COLO829 (cell line): ENCODE results near the gene SAMD14.

Source experiments
- DNase-seq: peaks from one replicate; pipeline ENCODE4 v3.0.0; 2012; ENCODE audit warnings: low spot score

The SAMD14 gene

DNA sequence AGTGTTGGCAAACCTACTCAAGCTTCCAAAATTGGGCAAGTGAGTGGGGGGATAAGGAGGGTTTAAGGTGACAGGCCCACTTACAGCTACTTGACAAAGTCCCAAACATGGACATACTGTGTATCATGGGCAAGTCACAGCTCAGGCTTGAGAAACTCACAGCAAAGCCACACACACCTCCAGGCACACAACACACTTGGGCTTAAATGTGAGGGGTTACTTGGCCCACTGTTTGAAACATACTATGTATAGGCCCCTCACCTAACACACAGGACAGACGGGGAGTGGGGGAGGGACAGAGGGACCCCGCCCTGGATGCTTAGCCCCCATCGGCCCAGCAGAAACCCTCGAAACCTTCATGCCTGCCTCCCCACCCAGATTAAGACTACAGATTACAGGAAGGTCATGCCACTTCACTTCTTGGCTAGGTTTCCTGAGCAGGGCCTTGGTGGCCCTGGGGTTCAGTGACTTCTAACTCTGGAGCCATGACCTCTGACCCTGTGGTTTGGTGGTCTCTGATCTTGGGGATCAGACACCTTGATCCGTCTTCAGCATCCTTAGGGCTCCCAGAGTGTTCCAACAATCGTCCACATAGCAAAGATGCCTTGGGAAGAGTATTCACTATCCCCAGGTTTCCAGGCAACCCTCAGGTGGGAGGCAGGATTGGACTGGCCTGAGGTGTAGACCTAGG is 2.3 kb upstream of the SAMD14 start:
- DNase-seq = no peak

DNA sequence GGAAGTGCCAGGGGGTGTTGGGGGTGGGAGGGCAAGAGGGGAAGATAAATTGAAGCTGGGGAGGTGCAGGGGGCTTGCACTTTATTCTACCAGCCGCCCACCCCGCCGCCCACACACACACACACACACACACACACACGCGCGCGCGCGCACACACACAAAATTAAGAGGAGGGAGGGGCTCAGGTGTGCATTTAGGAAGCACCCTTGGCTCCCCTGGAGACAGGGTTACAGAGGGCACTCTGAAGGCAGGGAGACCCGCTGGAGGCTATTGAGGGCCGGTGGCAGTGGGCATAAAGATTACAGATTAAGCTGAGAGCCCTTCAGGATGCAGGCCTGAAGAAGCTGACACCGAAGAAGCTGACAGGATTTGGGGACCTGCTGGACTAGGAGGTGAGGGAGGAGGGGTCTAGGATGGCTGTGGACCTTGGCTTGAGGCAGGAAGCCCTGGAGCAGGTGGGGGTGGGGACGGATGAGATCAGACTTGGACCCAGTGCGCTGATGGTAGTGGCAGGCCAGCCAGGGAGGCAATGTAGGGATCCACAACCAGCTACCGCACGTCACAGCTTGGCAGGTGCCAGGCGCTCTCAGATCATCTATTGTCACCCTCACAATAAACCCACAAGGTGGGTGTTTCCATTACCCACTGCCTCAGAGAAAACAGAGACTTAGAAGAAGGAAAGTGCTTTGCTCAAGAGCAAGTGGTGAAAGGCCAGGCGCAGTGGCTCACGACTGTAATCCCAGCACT is 772 bp upstream of the SAMD14 start:
- DNase-seq = no peak

DNA sequence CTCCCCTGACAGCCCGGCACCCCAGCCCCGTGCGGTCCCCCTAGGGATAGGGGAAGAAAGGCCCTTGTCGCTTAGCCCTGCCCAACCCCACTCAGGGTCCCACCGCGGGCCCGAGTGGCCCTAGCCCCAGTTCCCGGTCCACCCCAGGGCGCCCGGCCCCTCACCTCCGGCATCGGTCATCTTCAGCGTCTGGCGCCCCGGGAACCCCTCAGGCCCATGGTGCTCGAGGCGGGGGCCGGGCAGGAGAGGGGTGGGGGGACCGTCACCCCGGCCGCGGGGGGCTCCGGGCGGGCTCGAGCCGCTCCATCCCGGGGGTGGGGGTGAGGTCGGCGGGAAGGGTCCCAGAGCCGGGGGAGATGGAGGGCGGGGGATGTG is 620 bp downstream of the SAMD14 start:
- DNase-seq = no peak

DNA sequence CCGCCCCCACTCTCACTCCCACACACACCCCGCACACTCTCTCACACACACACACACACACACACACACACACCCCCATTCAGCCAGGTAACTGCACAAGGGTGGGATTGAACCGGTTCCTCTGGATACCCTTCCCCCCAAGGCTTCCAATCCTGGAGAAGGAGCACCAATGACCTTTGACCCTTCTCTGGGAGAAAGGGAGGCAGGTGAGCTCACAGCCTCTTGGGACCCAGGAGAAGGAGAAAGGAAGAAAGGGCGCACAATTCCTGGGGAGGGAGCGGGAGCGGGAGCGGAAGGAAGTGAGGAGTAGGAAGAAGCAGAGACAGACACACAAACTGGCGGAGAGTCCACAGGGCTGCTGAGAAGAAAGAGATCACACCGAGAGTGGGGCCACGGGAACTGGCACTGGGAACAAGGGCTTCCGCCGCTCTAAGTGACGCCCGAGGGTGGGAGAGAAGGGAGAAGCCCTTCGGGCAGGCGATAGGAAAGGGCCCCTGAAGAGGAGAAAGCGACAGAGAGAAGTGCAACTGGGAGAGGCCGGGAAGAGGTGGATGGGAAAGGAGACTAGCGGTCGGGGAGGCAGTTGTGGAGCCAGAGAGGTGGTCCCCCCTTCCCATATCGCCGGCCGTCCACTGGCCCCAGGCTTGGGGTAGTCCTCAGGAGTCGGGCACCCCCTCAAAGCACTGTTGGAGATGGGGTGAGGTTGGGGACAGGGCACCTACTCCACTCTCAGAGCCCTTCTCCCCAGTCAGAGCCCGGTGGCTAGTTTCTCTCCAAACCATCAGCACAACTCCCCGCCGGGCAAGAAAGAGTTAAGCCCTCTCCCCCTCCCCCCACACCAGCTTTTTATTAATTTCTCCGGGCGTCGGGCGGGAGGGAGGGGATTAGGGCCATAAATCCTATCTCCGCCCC is 1.3 kb downstream of the SAMD14 start:
- DNase-seq = no peak

DNA sequence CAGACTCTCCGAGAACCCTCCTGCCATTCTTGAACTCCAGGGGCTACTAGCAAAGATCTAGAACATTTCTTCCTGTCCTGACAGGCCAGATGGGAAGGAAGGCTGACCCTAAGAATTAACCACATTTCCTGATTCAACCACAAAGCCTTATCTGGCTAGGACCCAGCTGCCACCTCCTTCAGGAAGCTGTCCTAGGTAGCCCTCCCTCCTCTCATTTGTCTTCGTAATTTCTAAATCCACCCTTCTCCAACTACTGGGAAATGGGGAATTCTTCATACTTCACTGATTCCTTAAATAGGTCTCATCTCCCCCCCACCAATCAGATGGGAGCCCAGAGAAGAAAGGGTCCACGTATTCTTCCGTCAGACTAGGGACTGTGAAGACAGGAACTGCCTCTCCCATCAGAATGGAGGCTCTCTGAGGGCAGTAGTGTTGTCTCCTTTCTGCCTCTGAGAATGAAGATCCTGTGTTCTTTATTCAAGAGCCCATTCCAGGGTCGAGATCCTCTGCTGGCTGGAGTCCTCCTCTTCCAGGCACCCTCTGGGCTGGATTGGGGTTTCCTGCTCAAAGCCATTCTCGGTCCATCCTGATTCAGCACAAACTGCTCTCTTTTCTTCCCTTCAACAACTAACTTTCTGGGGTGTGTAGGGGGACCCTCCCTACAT is 2.1 kb downstream of the SAMD14 start:
- no peak for DNase-seq

DNA sequence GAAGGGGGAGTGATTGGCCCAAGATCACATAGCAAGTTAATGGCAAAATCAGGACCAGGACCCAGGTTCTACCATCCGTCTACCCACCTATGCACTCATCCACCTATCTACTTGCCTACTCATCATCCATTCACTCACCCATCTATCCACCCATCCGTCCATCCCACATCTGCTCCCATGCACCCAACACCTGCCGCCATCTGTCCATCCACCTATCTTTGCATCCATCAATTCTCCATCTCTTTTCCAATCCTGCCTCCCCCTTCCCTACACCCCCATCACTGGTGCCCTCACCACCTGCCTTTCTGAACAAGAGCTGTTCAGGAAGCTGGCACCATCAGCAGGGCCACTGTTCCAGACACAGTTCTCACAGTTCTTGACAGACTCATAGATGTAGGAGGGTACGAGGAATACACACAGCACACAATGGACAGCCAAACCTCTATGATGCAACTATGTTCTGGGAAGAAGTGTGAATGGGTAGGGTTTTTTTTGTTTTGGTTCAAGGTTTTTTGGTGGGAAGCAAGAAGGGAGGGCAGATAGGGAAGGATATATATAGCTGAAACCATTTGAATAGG is 4.5 kb downstream of the SAMD14 start:
- DNase-seq = no peak

DNA sequence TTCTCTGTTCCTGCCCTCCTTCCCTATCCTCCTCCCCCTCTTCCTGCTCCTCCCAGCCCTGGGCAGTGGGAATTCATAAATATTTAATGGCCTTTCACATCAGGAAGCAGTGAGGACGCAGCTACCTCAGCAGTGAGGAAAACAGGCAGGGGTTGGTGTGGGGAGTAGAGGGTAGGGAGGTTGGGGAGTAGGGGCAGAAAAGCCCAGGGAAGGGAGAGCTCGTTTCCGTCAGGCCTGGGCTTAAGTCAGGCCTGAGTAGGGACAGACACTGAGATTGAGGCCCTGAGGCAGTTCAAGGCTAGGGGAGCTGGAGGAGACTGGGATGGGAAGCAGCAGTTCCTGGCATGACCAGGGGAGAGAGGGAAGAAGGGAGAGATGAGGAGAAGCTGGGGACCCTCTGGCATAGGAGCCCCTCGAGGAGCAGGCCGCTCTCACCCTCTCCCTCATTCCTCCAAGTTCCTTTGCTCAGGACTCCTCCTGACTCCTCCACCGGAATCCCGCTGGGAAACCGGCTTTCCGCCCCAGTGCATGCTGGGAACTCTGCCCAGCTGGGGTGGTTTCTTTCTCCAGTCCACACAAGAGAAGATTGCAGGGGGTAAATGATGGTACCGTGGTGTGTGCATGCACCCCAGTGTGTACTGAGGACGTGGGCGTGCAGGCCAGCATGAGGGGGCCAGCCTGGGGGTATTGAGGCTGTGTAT is 6.2 kb downstream of the SAMD14 start:
- no peak for DNase-seq

DNA sequence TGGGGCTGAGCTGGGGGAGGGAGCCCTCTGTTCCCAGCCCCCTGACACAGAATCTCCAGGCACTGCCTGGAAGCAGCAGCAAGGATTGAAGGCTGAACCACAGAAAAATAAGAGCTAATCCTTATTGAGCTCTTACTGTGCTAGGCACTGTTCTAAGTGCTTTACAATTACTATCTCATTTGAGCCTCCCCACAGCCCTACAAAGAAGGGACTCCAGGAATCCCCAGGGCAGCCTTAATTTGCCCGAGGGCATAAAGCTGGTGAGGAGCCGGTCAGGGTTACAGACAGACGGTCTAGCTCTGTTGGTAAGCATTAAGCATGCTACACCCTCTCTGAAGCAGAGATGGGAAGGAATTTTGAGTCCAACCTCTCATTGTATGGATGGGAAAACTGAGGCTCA is 7.0 kb downstream of the SAMD14 start:
- DNase-seq = no peak

DNA sequence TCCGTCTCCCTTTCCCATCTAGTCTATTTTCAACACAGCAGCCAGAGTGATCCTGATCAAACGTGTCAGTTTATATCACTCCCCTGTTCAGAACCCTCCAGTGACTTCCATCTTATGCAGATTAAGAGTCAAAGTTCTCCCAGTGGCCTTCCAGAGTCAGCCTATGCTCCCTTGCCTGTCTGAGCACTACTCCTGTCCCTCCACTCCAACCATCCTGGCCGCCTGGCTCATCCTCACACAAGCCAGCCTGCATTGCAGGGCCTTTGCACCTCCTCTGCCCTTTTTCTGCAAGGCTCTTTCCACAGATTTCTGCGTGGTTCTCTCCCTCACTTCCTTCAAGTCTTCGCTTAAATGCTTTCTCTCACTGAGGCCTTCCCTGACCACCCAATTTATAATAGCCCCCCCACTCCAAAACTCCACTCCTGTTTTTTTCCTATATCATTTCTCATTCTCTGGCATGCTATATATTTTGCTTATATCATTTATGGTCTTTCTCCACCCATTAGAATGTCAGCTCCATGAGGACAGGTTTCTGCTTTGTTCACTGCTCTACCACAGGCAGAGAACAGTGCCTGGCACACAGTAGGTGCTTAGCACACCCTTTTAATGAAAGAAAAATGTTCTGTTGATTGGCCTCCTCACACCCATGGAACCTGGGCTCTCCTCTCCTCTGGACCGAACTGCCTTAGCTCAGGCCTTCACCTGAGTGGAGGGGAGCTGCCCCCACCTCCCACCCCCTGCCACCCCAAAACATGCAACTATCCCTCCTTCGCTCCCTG is 9.3 kb downstream of the SAMD14 start:
- no peak for DNase-seq

DNA sequence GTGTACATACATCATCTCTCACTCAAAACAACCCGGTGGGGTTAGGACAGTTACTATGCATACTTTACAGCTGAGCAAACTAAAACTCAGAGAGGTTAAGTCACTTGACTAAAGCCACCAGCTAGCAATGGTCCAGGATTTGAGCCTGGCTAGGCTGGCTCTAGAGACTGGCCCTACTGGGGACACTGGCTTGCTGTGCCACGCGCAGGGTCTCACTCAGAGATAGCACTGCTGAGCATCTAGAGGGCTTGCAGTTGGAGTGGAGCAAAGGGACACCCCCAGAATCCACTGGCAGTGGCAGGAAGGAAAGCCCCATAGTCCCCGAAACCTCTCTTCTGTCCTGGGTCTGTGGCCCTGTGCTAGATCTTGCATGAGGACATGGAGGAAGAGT is 11.1 kb downstream of the SAMD14 start:
- DNase-seq = no peak

DNA sequence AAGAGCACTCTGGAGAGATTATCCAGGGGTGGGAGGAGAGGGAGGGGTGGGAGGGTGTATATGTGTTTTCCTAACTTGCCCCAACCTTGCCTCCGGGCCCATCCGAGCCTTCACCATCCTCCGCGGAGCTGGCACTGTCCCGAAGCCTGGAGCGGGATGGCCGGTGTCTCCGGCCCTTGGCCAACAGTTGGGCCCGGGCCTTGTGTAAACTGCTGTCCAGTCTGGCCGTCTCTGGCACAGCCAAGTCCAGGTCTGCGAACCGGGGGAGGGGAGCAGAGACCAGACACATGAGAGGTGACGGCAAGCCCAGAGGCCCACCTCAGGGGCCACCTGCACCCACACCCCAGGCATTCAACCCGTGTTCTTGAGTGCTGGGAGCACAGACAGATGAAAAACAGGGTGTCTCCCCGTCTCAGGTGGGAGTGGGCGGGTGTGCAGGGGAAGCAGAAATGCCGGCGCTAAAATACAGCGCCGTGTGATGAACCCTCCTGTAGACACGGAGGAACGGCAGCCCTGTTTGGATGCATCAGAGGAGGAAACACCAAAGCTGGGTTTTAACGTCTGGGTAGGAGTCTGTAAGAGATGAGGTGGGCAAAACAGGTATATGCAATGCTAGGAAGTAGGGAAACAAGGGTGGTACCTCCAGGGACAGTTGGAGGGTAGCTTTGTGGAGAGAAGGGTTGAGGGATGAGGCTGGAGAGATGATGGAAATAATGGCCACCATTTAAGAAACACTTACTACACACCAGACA is 11.7 kb downstream of the SAMD14 start:
- DNase-seq = no peak

DNA sequence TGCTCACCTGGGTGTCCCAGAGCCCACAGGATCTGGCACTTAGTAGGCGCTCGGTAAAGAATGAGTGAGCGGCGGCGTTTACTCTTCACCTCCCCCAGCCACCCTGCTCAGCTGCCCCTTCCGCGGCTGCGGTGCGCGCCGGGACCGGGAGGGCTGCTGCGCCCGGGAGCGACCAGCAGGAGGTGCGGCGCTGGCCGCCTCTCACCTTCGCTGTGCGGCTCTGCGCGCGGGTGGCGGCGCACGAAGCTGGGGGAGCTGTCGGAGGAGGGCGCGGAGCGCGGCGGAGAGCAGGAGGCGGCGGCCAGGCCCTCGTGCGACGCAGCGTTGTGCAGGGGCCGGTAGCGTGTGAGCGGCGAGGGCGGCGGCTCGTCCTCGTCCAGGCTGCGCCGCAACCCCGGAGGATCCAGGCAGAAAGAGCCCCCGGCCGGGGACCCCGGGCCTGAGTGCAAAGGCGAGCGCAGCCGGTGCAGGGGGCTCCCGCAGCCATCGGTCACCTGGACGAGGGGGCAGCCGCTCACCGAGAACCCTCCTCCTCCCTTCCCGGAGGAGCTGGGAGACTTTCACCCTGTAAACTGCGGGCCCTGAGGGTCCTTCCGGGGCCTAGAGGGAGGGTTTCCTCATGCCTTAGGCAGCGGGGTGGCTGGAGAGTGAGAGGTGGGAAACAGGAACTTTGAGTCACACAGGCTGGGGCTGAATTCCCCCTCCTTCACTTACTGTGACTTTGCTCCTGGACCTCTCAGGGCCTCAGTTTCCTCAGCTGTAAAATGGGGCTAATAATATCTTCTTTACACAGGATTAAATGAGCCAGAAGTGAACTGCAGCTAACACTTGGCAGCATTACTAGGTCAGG is 12.5 kb downstream of the SAMD14 start:
- no peak for DNase-seq

DNA sequence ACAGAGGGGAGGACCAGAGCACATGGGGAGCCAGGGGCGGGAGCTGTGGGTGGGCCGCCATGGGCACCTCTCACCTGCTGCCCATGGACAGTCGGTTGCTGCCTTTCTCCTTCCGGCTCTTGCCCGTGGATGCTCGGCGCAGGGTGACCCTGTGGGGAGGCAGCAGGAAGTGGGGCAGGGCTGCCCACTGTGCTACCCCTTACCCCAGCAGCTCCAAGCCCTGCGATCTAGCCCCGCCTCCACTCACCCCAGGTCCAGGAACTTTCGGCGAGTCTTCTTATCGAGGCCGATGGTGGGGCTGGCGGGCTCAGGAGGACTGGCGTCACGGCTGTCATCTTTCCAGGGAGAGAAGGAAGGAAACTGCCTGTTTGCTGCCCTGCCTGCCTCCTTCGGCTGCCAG is 14.2 kb downstream of the SAMD14 start:
- DNase-seq = no peak

DNA sequence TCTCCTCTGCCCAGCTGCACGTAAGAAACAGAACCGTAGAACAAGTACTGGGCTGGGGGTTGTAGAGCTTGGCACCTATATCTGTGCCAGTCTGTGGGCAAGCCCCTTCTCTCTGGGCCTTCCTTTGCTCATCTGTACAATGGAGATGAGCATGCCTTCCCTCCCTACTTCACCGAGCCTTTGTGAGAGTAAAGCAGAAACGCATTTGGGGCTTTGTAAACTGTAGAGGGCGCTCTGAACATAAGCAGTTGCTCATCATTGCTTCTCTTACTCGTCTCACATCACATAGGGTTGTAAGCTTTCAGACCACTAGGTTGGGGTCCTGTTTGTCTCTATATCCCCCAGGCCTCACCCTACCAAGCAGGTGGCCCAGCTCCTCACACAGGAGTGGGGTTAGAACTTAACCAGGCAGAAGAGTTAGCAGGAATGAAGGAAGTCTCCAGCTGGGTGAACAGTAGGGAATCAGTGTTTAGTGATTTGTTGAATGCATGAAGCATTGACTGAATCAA is 15.1 kb downstream of the SAMD14 start:
- DNase-seq = no peak

DNA sequence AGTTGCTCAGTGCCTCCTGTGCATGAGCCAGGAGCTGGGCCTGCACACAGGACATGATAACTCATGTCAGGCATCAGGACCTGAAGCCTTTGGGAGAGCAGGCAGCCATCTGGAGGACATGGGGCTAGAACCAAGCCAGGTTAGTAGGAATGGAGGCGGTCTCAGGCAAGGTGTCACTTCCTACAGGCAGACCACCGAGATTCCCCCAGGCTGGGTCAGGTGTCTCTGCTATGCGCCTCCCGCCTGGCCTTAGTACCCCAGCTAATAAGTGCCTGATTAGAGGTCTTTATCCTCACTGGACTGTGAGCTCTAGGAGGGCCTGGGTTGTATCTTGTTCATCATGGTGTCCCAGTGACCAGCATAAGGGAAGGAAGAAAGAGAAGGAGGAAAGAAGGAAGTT is 15.6 kb downstream of the SAMD14 start:
- no peak for DNase-seq

DNA sequence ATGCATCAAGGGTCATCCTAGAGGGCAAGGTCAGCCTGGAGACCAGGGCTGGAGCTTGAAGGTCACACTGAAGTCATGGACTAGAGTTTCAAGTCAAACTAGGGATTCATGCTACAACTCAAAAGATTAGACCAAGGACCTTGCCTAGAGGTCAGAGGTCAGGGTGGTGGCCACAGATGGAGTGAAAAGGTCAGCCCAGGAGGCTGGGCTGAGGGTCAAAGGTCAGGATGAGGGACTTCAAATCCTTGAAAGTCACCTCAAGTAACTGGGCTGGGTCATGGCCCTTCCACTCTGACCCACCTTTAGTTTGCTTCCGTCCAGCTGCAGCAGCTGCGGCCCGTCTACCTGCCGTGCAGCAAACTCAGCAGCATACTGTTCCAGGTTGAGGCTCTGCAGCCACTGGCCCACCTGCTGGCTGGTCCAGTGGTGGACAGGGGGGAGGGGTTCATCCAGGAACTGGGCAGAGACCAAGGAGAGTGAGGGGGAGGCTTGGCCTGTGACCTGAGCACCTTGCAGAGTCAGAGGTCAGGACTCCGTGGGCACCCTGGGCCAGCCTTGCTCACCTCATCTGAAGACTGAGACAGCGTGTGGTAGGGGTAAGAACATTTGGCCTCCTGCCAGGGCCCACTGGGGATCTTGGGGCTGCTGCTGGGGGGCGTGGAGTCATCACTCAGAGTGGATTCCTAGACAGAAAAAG is 16.2 kb downstream of the SAMD14 start:
- no peak for DNase-seq

DNA sequence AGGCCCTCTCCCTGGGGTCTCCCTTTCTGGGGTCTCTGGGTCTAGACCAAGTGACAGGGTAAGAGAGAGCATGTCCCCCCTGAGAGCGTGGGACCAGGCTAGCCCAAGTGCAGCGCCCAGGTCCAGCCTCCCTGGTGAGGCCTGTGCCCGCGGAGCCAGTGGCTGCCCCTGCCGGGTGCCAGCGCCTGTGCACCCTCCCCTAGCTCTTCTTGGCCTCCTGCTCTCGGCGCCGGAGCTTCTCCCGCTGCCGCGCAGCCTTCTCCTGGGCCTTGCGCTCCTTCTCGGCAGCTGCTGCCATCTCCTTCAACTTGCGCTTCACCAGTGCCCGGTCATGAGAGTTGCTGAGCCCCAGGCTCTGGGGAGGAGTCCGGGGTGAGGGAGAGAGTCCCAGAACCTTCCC is 17.3 kb downstream of the SAMD14 start:
- DNase-seq = no peak
